Smooth muscle cell of bladder (primary cell): ENCODE measurements around the gene CRABP2. TPM values are rescaled to one million over a fixed set of nuclear protein-coding genes. Genes with fewer than 3 reads are reported as not detected.

Experiments
- total RNA-seq: library from RNA; depleted of rRNA; stranded (reverse); fragments of >200 nt; gene quantifications from 2 replicates; pipeline ENCODE4 v1.2.3, GENCODE V29; 2014

Gene CRABP2
- 17.5 and 37.3 TPM in 2 replicates for total RNA-seq

GRCh38 chr1:156705321-156705917 lies at the start of gene CRABP2:
CRABP2 (minus strand) TSS chr1:156705583; CDS start chr1:156705446, 137 bp downstream.

GRCh38 chr1:156751451-156751756 lies 46.0 kb upstream of the CRABP2 start, which contains the start of gene HDGF:
HDGF (minus strand) TSS chr1:156751675; CDS start chr1:156751429, 246 bp downstream.

GRCh38 chr1:156740741-156741480 lies 35.5 kb upstream of the CRABP2 start, which contains the start of gene MRPL24:
MRPL24 (minus strand) TSS chr1:156741088; CDS start chr1:156738704, 2,384 bp downstream.

GRCh38 chr1:156728599-156729462 lies 23.4 kb upstream of the CRABP2 start, which contains the start of gene ISG20L2:
ISG20L2 (minus strand) TSS chr1:156728766; CDS start chr1:156727652, 1,114 bp downstream.

GRCh38 chr1:156727926-156728598 lies 22.7 kb upstream of the CRABP2 start, which contains the start of gene METTL25B:
METTL25B (plus strand) TSS chr1:156728469; CDS start chr1:156729105, 636 bp downstream.

GRCh38 chr1:156676820-156677615 lies 28.4 kb downstream of the CRABP2 start, which contains the start of gene NES:
NES (minus strand) TSS chr1:156677407; CDS start chr1:156677264, 143 bp downstream.

Other genes with a start within 250 kb of the CRABP2 start
- gene MEF2D, start 204.8 kb downstream of the CRABP2 start, total RNA-seq, result 4.2 and 4.3 TPM in 2 replicates
- gene IQGAP3, start 133.0 kb downstream of the CRABP2 start, total RNA-seq, result 2.3 and 2.5 TPM in 2 replicates
- gene TTC24, start 125.9 kb downstream of the CRABP2 start, total RNA-seq, result not detected in 2 replicates
- gene NAXE, start 113.8 kb downstream of the CRABP2 start, total RNA-seq, result 67.7 and 70.2 TPM in 2 replicates
- gene GPATCH4, start 104.1 kb downstream of the CRABP2 start, total RNA-seq, result 7.8 and 9.4 TPM in 2 replicates
- gene HAPLN2, start 86.2 kb downstream of the CRABP2 start, total RNA-seq, result not detected in 2 replicates
- not detected in 2 replicates for gene BCAN, start 63.5 kb downstream of the CRABP2 start, total RNA-seq
- 6.1 and 6.7 TPM in 2 replicates for gene NES, start 28.2 kb downstream of the CRABP2 start, total RNA-seq
- gene METTL25B, start 22.9 kb upstream of the CRABP2 start, total RNA-seq, result 8.1 and 14.3 TPM in 2 replicates
- gene ISG20L2, start 23.2 kb upstream of the CRABP2 start, total RNA-seq, result 5.5 and 7.5 TPM in 2 replicates
- gene MRPL24, start 35.5 kb upstream of the CRABP2 start, total RNA-seq, result 65.1 and 66.7 TPM in 2 replicates
- gene HDGF, start 46.1 kb upstream of the CRABP2 start, total RNA-seq, result 121 and 125 TPM in 2 replicates
- gene PRCC, start 62.0 kb upstream of the CRABP2 start, total RNA-seq, result 8.7 and 10.0 TPM in 2 replicates
- gene SH2D2A, start 111.3 kb upstream of the CRABP2 start, total RNA-seq, result not detected in 2 replicates
- gene INSRR, start 153.5 kb upstream of the CRABP2 start, total RNA-seq, result not detected in 2 replicates
- under 0.01 TPM in 1 of 2 replicates, not detected in the other for gene NTRK1, start 155.3 kb upstream of the CRABP2 start, total RNA-seq
- 1.00 and 1.2 TPM in 2 replicates for gene PEAR1, start 188.1 kb upstream of the CRABP2 start, total RNA-seq
- not detected in 2 replicates for gene LRRC71, start 215.0 kb upstream of the CRABP2 start, total RNA-seq